Panc1 (cell line): ENCODE data around the gene AGPAT4. TPM values are rescaled to one million over a fixed set of nuclear protein-coding genes. Genes with fewer than 3 reads are reported as not detected.

Source experiments
- ATAC-seq: fragments of 200-7000 bp; cut with Tn5 transposase; 2 replicates; pipeline ENCODE4 v1.9.1; 2020; ENCODE audit warnings: mild to moderate bottlenecking, moderate library complexity
- BruUV-seq: library from RNA; stranded (reverse); fragments of 400-500 nt; replicated peaks from 2 replicates; lab custom pipeline; 2021; lab: Mats Ljungman, UMichigan
- CTCF ChIA-PET: fragments of 300-600 bp; sonication (Branson Sonifier 250); formaldehyde crosslinking; loops from one replicate; lab custom pipeline; 2022; ENCODE audit warnings: antibody characterized with exemption; lab: Charles Lee
- POLR2A ChIA-PET: fragments of 300-600 bp; sonication (Branson Sonifier 250); formaldehyde crosslinking; loops from one replicate; lab custom pipeline; 2022; ENCODE audit warnings: antibody characterized with exemption; lab: Charles Lee
- DNase-seq: peaks from one replicate; pipeline ENCODE4 v3.0.0-alpha.2; 2010; ENCODE audit warnings: low read depth, low spot score
- H3K27ac ChIP-seq: 2 replicates; pipeline ENCODE4 v1.5.1; 2011; ENCODE audit warnings: mild to moderate bottlenecking, low read length, inconsistent platforms
- H3K27me3 ChIP-seq: fragments of 200-500 bp; sonication (Bioruptor generic); 2 replicates; pipeline ENCODE4 v1.6.0; 2014; ENCODE audit warnings: low read length, inconsistent platforms; ENCODE audit not compliant: control insufficient read depth, insufficient read depth
- H3K36me3 ChIP-seq: fragments of 200-500 bp; sonication (Bioruptor generic); 2 replicates; pipeline ENCODE4 v1.5.1; 2014; ENCODE audit warnings: inconsistent platforms, mild to moderate bottlenecking, low read length, moderate library complexity; ENCODE audit not compliant: control insufficient read depth, insufficient read depth
- H3K4me1 ChIP-seq: 2 replicates; pipeline ENCODE4 v1.5.1; 2011; ENCODE audit warnings: inconsistent platforms, mild to moderate bottlenecking, low read length, moderate library complexity; ENCODE audit not compliant: control insufficient read depth, insufficient read depth
- H3K4me3 ChIP-seq, 2 experiments: 2 replicates each; pipeline ENCODE4 v1.5.1; 2011 to 2012; ENCODE audit warnings: low read depth in 2 of 2, low read length in 2 of 2, mild to moderate bottlenecking in 2 of 2, inconsistent platforms in 1 of 2, moderate library complexity in 1 of 2
- H3K9me3 ChIP-seq: fragments of 200-500 bp; sonication (Bioruptor generic); 2 replicates; pipeline ENCODE4 v1.5.1; 2014; ENCODE audit warnings: low read depth, mild to moderate bottlenecking, inconsistent platforms, low read length, moderate library complexity; ENCODE audit not compliant: control insufficient read depth, insufficient read depth
- POLR2AphosphoS5 ChIP-seq: IDR thresholded peaks from 2 replicates; pipeline ENCODE4 v1.6.1; 2012; ENCODE audit warnings: mild to moderate bottlenecking, low read depth, low read length, moderate library complexity
- SIN3A ChIP-seq: IDR thresholded peaks from 2 replicates; pipeline ENCODE4 v1.6.1; 2012; ENCODE audit warnings: low read depth, mild to moderate bottlenecking, low read length, moderate library complexity, borderline replicate concordance; ENCODE audit not compliant: insufficient read depth
- TCF7L2 ChIP-seq: IDR thresholded peaks from 2 replicates; pipeline ENCODE4 v1.6.1; 2011; ENCODE audit warnings: mild to moderate bottlenecking, low read depth, low read length, inconsistent platforms
- in situ Hi-C: cut with HindIII; loops from 2 replicates; pipeline ENCODE4 v1.10.0; 2016; ENCODE audit warnings: low sequenced_read_pairs, low pct_unique_long_range_greater_than_20kb
- intact Hi-C: fragments of 100-400 bp; cut with micrococcal nuclease; formaldehyde crosslinking; loops from one replicate; pipeline ENCODE4 v1.10.0; 2022; ENCODE audit not compliant: unreplicated experiment
- total RNA-seq: library from RNA; stranded (reverse); gene quantifications from one replicate; pipeline ENCODE4 v1.2.1, GENCODE V29; 2021; ENCODE audit not compliant: unreplicated experiment
- TF ChIP-seq, protein P1 (sequence below): fragments of 450-650 bp; IDR thresholded peaks from 2 replicates; pipeline ENCODE4 v1.5.1; 2017; ENCODE audit warnings: mild to moderate bottlenecking
- TF ChIP-seq, protein P2 (sequence below), 2 experiments: IDR thresholded peaks; 2 replicates each; pipeline ENCODE4 v1.6.1; 2011 to 2012; ENCODE audit warnings: low read depth in 2 of 2, control low read depth in 1 of 2, low read length in 1 of 2, mild to moderate bottlenecking in 1 of 2, moderate library complexity in 1 of 2; ENCODE audit not compliant: insufficient read depth in 1 of 2

The AGPAT4 gene
- total RNA-seq, 1 experiment from 2014 or later, result 12.9 TPM

DNA sequence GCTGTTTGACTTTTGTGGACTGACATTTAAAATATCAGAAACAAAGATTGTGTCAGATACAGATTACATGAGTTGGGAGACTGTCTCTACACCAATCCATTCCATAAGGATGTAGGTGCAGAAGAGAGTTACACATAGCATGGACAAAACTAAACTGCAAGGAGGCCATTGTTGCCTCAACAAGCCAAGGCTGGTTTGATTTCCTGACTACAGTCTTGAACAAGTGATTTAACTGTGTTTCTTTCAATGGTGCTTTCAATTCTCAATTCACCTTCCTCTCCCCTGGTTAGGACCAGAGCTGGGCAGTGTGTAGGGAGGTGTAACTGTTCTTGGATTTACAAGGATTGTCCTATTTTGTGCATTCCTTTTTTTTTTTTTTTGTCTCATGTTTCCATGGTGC lies 82.2 kb downstream of the AGPAT4 start:
- DNase-seq (no peak), ATAC-seq (no peak)
- BruUV-seq, result no TSS peak
- Histone ChIP-seq H3K4me1 (0 out of 2 replicates have a peak, but pooled peaks cover under 1% of the 10 kb centered on the region), H3K36me3 (no peaks in the 10 kb centered on the region), H3K27ac (no peak overlapping the region), H3K9me3 (peaks cover 6% of the 10 kb centered on the region; the same call in 1 of the 2 replicates), H3K27me3 (no peaks in the 10 kb centered on the region), H3K4me3 (no peak overlapping the region)
- ChIA-PET CTCF (no interaction called here), POLR2A (no interaction called here)
- TF ChIP-seq SIN3A, result no peak
- no peak for TF ChIP-seq POLR2AphosphoS5
- TF ChIP-seq, protein P1, sequence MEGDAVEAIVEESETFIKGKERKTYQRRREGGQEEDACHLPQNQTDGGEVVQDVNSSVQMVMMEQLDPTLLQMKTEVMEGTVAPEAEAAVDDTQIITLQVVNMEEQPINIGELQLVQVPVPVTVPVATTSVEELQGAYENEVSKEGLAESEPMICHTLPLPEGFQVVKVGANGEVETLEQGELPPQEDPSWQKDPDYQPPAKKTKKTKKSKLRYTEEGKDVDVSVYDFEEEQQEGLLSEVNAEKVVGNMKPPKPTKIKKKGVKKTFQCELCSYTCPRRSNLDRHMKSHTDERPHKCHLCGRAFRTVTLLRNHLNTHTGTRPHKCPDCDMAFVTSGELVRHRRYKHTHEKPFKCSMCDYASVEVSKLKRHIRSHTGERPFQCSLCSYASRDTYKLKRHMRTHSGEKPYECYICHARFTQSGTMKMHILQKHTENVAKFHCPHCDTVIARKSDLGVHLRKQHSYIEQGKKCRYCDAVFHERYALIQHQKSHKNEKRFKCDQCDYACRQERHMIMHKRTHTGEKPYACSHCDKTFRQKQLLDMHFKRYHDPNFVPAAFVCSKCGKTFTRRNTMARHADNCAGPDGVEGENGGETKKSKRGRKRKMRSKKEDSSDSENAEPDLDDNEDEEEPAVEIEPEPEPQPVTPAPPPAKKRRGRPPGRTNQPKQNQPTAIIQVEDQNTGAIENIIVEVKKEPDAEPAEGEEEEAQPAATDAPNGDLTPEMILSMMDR, result no peak
- no peak for TF ChIP-seq TCF7L2
- TF ChIP-seq, protein P2, sequence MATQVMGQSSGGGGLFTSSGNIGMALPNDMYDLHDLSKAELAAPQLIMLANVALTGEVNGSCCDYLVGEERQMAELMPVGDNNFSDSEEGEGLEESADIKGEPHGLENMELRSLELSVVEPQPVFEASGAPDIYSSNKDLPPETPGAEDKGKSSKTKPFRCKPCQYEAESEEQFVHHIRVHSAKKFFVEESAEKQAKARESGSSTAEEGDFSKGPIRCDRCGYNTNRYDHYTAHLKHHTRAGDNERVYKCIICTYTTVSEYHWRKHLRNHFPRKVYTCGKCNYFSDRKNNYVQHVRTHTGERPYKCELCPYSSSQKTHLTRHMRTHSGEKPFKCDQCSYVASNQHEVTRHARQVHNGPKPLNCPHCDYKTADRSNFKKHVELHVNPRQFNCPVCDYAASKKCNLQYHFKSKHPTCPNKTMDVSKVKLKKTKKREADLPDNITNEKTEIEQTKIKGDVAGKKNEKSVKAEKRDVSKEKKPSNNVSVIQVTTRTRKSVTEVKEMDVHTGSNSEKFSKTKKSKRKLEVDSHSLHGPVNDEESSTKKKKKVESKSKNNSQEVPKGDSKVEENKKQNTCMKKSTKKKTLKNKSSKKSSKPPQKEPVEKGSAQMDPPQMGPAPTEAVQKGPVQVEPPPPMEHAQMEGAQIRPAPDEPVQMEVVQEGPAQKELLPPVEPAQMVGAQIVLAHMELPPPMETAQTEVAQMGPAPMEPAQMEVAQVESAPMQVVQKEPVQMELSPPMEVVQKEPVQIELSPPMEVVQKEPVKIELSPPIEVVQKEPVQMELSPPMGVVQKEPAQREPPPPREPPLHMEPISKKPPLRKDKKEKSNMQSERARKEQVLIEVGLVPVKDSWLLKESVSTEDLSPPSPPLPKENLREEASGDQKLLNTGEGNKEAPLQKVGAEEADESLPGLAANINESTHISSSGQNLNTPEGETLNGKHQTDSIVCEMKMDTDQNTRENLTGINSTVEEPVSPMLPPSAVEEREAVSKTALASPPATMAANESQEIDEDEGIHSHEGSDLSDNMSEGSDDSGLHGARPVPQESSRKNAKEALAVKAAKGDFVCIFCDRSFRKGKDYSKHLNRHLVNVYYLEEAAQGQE (IDR thresholded peaks at IDR 0.05; ENCODE audit: insufficient read depth in 1 of 2, low read depth in 2 of 2, low read length in 1 of 2), result no peak
- in situ Hi-C loops, result no loop called here
- intact Hi-C loops, result no loop called here

DNA sequence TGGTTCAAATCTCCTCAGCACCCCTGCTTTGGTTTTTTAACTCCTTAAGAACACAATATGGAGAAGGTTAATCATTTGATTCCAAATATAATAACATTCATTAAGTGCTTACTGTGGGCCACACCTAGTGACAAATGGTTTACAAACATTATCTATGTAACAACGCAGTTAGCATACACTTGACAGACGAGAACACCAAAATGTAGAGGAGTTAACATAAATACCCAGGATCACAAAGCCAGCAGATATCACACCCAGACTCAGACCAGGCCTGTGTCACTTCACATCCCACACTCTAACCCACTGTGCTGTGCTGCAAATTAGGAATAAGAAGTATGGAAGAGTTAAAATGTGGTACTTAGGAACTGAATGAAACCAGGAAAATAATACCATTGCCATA lies 82.9 kb downstream of the AGPAT4 start:
- intact Hi-C loops, result no loop called here
- in situ Hi-C loops, result no loop called here
- Histone ChIP-seq H3K36me3 (no peaks in the 10 kb centered on the region), H3K9me3 (peaks cover 6% of the 10 kb centered on the region; the same call in 1 of the 2 replicates), H3K27ac (no peak overlapping the region), H3K4me1 (peaks cover 2% of the 10 kb centered on the region; the same call in 1 of the 2 replicates), H3K27me3 (no peaks in the 10 kb centered on the region), H3K4me3 (no peak overlapping the region)
- TF ChIP-seq, protein P2 (IDR thresholded peaks at IDR 0.05; ENCODE audit: insufficient read depth in 1 of 2, low read depth in 2 of 2, low read length in 1 of 2), result no peak
- TF ChIP-seq, protein P1, result no peak
- TF ChIP-seq SIN3A (no peak), TCF7L2 (no peak), POLR2AphosphoS5 (no peak)
- CTCF ChIA-PET, result no interaction called here
- ATAC-seq (no peak), DNase-seq (no peak)
- POLR2A ChIA-PET, result no interaction called here
- no TSS peak for BruUV-seq
